ENCODE data around the gene SSC5D.

SSC5D gene

DNA sequence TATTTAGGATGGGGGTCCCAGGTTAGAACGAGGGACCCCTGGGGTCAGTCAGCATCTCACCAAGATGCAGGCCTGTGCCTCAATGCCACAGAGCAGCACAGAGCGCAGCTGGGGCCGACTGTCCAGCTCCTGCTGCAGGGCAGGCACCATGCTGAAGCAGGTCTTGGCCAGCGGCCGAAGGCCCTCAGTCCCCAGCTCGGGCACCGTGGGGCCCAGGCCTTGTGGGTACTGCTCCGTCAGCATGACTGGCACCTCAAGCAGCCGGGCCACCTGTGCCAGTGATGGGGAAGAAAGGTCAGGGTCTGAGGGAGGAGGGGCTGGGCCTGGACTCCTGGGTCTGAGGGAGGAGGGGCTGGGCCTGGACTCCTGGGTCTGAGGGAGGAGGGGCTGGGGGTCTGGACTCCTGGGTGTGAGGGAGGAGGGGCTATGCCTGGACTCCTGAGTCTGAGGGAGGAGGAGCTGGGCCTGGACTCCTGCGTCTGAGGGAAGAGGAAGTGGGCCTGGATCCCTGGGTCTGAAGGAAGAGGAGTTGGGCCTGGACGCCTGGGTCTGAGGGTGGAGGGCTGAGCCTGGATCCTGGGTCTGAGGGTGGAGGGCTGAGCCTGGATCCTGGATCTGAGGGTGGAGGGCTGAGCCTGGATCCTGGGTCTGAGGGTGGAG lies 32.5 kb upstream of the SSC5D start:
- no peak for DNase-seq

DNA sequence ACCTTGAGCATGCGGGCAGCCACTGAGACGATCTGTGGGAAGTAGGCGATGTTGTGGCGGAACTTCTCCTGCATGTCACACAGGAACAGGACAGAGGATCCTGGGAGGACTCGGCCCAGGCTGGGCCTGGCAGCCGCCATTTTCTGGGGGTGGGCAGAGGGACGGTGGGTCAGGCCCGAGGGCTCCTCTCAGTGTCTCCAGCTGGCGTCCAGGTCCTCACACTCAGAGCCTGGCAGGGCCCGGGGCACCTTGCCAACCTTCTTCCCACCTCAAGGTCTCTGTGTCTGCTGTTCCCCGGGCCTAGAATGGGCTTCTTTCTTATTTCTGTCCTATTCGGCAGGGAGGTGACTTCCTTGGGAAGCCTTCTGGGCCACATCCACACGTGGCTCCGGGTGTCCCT lies 31.9 kb upstream of the SSC5D start:
- no peak for DNase-seq

GRCh38 chr19:55457683-55458457 lies 30.4 kb upstream of the SSC5D start:
- no peak for DNase-seq

DNA sequence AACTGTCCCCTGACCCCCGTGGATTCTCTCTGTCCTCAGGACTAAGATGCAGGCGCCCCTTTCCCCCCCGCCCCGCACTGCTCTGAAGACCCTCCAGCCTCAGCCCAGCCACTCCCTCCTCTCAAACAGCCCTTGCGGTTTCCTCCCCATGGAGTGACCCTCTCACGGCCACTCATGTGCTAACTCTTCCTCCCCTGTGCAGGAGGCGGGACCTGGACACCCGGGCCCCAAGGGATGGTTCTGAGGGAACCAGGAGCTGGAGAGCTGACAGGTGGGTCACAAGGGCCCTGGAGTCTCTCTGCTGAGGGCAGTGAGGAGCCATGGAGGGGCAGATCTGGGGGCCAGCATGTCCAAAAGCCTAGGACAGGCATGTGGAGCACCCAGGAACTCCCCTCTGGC lies 28.7 kb upstream of the SSC5D start:
- no peak for DNase-seq

DNA sequence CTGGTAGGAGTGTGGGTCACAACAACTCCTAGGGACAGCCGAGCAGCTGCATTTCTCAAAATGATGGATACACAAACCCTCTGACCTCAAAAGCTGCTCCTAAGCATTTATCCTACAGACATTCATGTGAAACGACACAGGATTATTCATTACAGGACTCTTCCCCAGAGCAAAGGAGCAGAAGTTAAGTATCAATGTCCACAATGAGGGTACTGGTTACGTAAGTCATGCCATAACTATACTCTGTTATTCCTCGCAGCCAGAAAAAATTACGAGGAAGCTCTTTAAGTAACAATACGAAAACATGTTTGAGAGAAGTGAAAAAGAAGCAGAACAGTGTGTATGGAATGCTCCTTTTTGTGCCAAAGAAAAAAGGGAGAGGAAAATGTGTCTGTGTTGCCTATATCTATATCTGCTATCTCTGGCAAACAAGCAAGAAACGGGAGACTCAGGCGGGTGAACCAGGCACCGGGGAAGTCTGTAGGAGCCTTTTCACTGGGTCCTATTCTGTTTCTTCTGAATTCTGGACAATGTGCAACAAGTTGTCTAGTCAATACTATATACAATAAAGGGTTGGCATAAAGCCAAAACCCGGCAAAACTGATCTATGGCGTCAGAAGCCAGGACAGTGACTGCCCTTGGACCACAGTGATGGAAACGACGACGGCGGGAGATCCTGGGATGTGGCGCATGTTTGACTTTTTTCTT lies 28.1 kb upstream of the SSC5D start:
- DNase-seq, result no peak

- DNase-seq, result no peak
Measured at GRCh38 chr19:55460670-55461258, 27.5 kb upstream of the SSC5D start.

GRCh38 chr19:55461259-55461973 lies 26.8 kb upstream of the SSC5D start, which contains the start of gene ISOC2:
TSS of gene ISOC2 (minus strand) at chr19:55461642. CDS start at chr19:55456486, 5,156 bp downstream.
- peak; percentile 95 for DNase-seq

DNA sequence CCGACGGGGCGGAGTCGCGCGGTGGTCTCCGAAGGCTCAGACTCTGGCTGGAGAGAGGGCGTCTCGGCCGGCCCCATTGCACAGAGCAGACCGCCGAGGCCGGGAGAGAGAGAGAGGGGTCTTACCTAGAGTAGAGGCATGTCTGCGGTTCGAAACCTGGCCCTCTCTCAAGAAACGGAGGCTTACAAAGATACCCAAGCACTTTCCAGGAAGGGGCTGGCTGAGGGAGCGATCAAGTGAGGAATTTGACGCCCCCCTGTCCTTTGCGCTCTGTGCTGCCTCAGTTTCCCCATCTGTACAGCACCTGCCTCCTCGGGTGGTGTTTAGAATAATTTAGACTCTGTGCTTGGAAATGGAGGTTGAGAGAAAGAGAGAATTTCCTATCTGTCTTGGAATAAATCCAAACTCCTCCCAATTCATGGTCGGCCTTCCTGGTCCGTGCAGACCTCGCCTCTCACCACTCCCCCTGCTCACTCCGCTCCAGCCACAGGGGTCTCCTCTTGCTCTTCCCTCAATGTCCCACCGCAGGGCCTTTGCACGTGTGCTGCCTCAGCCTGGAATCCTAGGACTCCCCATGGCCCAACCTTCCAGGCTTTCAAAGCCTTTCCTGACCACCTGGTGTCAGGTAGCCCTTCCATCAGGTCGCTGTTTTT lies 26.1 kb upstream of the SSC5D start:
- DNase-seq, result no peak

DNA sequence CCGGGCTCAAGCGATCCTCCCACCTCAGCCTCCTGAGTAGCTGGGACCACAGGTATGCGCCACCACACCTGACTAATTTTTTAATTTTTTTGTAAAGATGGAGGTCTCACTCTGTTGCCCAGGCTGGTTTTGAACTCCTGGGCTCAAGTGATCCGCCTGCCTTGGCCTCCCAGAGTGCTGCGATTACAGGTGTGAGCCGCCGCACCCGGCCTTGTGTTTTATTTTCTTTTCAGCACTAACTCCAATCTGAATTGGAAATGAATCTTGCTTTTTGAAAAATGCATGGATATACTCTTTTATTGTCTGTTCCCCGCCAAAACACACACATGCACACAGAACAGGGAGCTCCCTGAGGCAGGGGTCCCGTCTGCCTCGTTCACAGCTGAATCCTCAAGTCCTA lies 25.5 kb upstream of the SSC5D start:
- no peak for DNase-seq

- DNase-seq, result no peak
Measured at GRCh38 chr19:55463583-55464031, 24.6 kb upstream of the SSC5D start.

GRCh38 chr19:55464039-55464661 lies 24.1 kb upstream of the SSC5D start:
- no peak for DNase-seq

DNA sequence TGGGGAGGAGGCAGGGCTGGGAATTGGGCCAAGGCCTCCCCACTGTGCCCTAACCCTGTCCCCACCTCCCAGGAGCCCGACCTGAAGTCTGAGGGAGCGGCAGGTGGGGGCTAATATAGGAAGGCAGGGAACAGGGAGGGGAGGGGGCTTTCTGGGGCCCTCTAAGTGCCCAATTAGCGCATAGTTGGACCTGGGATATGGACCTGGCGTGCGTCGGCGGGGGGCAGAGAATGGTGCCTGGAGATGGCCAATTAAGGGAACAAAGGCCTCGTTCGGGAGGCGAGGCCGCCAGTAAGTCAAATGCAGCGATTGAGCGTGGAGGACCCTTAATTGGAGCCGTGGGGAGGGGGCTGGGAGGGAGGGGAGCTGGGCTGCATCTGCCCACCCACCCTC lies 23.6 kb upstream of the SSC5D start, which contains the start of gene C19orf85:
TSS of gene C19orf85 (minus strand) at position 90 of the 393 bp plus-strand sequence. CDS start 197 bp downstream, outside the sequence.
- no peak for DNase-seq

- no peak for DNase-seq
Measured at GRCh38 chr19:55465460-55466240, 22.6 kb upstream of the SSC5D start.

- DNase-seq, result no peak
Measured at GRCh38 chr19:55466241-55466614, 22.0 kb upstream of the SSC5D start.

GRCh38 chr19:55467236-55468053 lies 20.8 kb upstream of the SSC5D start:
- no peak for DNase-seq

DNA sequence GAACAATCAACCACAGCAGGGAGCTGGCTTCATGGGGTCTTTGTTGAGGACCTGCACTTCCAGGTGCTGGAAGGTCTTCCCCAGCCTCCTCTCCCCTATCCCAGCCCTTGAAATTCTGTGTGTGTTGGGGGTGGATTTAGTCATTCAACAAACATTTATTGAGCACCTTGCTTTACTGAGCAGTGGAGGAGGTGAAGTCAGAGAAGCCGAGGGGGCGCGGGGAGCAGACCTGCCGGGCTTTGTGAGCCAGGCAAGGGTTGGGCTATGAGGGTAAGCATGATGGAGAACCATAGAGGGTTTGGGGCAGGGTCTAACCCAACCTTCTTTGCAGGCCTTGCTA lies 20.2 kb upstream of the SSC5D start:
- no peak for DNase-seq

DNA sequence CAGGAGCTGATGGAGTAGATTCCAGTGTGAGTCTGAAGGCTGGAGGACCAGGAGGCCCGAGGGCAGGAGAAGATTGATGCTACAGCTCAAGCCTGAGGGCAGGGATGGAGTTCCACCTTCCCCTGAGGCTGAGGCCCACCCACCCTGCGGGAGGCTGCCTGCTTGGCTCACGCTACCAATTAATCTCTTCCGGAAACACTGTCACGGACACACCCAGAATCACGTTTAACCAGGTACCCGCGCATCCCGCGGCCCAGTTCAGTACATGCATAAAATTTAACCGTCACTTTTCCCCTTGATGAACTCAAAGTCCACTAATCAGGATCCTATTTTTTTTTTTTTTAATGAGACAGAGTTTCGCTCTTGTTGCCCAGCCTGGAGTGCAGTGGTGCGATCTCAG lies 17.0 kb upstream of the SSC5D start:
- no peak for DNase-seq

DNA sequence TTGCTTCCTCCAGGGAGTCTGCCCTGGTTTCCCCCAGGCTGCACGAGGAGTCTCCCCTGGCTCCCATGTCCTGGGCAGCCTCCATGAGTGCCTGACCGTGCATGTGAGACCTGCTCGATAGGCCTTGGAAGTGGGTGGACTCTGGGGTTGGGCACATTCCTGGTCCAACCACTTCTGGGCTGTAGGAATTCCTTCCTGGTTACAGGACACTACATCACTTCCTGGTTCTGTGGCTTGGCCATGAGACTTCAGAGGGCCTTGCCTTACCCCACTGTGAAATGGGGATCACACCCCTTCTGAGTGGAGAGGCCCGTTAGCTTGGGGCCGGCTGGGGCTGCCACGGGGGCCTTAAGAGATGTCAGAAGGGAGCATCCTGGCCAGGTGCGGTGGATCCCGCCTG lies 15.8 kb upstream of the SSC5D start:
- no peak for DNase-seq

GRCh38 chr19:55473225-55474012 lies 14.8 kb upstream of the SSC5D start:
- no peak for DNase-seq
